RWPE2 (cell line): Measurements from ENCODE around the gene MR1.
A peak's percentile ranks its signal among the peaks of the same experiment; 100 is the strongest.

Source experiments
- ATAC-seq: fragments of 200-7000 bp; cut with Tn5 transposase; 3 replicates; pipeline ENCODE4 v1.9.1; 2021; ENCODE audit warnings: low read depth
- DNase-seq: peaks from one replicate; pipeline ENCODE4 v3.0.0-alpha.2; 2020; ENCODE audit warnings: low spot score
- H3K27ac ChIP-seq: fragments of 450-650 bp; 2 replicates; pipeline ENCODE4 v1.5.1; 2017; ENCODE audit warnings: mild to moderate bottlenecking; ENCODE audit not compliant: poor library complexity, severe bottlenecking
- H3K27me3 ChIP-seq: fragments of 250-450 bp; sonication (Bioruptor Pico); 2 replicates; pipeline ENCODE4 v1.5.1; 2021; ENCODE audit warnings: mild to moderate bottlenecking, moderate library complexity; ENCODE audit not compliant: insufficient read depth, poor library complexity, severe bottlenecking
- H3K36me3 ChIP-seq: fragments of 250-450 bp; sonication (Bioruptor Pico); 2 replicates; pipeline ENCODE4 v1.5.1; 2020; ENCODE audit warnings: low read depth, mild to moderate bottlenecking, moderate library complexity
- H3K4me1 ChIP-seq: fragments of 250-450 bp; sonication (Bioruptor Pico); 2 replicates; pipeline ENCODE4 v1.5.1; 2021; ENCODE audit warnings: mild to moderate bottlenecking, moderate library complexity; ENCODE audit not compliant: insufficient read depth, poor library complexity, severe bottlenecking
- H3K4me3 ChIP-seq: fragments of 250-450 bp; sonication (Bioruptor Pico); 2 replicates; pipeline ENCODE4 v1.5.1; 2021; ENCODE audit warnings: mild to moderate bottlenecking, moderate library complexity; ENCODE audit not compliant: severe bottlenecking
- H3K9me3 ChIP-seq: fragments of 250-450 bp; sonication (Bioruptor Pico); 2 replicates; pipeline ENCODE4 v1.5.1; 2021; ENCODE audit warnings: mild to moderate bottlenecking, moderate library complexity; ENCODE audit not compliant: severe bottlenecking
- CTCF ChIP-seq: fragments of 450-650 bp; IDR thresholded peaks from one replicate; pipeline ENCODE4 v1.5.1; 2017; ENCODE audit warnings: mild to moderate bottlenecking, moderate library complexity; ENCODE audit not compliant: poor library complexity, severe bottlenecking

The MR1 gene

GRCh38 chr1:181104790-181105133, 71.0 kb downstream of the MR1 start:
- TF ChIP-seq CTCF, result no peak
- Histone ChIP-seq H3K27me3 (no peaks in the 10 kb centered on the region), H3K27ac (peak overlapping the region; percentile 97), H3K4me1 (peaks cover 70% of the 10 kb centered on the region), H3K36me3 (no peaks in the 10 kb centered on the region), H3K4me3 (peak overlapping the region; percentile 48), H3K9me3 (no peaks in the 10 kb centered on the region)
- ATAC-seq (no peak), DNase-seq (no peak)

- no peak for TF ChIP-seq CTCF
- Histone ChIP-seq H3K4me1 (peaks cover 64% of the 10 kb centered on the region), H3K27ac (peak overlapping the region; percentile 97), H3K4me3 (peak overlapping the region; percentile 48), H3K27me3 (no peaks in the 10 kb centered on the region), H3K36me3 (no peaks in the 10 kb centered on the region), H3K9me3 (no peaks in the 10 kb centered on the region)
- DNase-seq, result peak; percentile 97
- peak; percentile 64 for ATAC-seq
Observed at GRCh38 chr1:181105134-181106021, 71.6 kb downstream of the MR1 start.

- Histone ChIP-seq H3K4me3 (no peak overlapping the region), H3K4me1 (peaks cover 58% of the 10 kb centered on the region), H3K9me3 (no peaks in the 10 kb centered on the region), H3K36me3 (no peaks in the 10 kb centered on the region), H3K27ac (peak overlapping the region; percentile 16), H3K27me3 (no peaks in the 10 kb centered on the region)
- ATAC-seq (no peak), DNase-seq (no peak)
- TF ChIP-seq CTCF, result no peak
Observed at GRCh38 chr1:181106022-181106312, 72.2 kb downstream of the MR1 start.

- ATAC-seq (no peak), DNase-seq (no peak)
- Histone ChIP-seq H3K9me3 (no peaks in the 10 kb centered on the region), H3K27me3 (no peaks in the 10 kb centered on the region), H3K36me3 (no peaks in the 10 kb centered on the region), H3K4me1 (peaks cover 57% of the 10 kb centered on the region), H3K27ac (peak overlapping the region; percentile 16), H3K4me3 (no peak overlapping the region)
- TF ChIP-seq CTCF, result no peak
Observed at GRCh38 chr1:181106479-181106878, 72.7 kb downstream of the MR1 start.

GRCh38 chr1:181107711-181108110, 73.9 kb downstream of the MR1 start:
- Histone ChIP-seq H3K27me3 (no peaks in the 10 kb centered on the region), H3K4me1 (peaks cover 55% of the 10 kb centered on the region), H3K36me3 (no peaks in the 10 kb centered on the region), H3K9me3 (no peaks in the 10 kb centered on the region), H3K4me3 (no peak overlapping the region), H3K27ac (peak overlapping the region; percentile 16)
- no peak for TF ChIP-seq CTCF
- ATAC-seq, result no peak
- DNase-seq, result no peak
